ENCODE data around the gene ACBD6.

The ACBD6 gene

GRCh38 chr1:180352588-180352987 is 149.8 kb downstream of the ACBD6 start:
- Histone ChIP-seq H3K4me3 (ENCODE audit: low read depth, low read length) (no peak overlapping the region), H3K27ac (peak overlapping the region; percentile 32), H3K27me3 (ENCODE audit: insufficient read depth, low read depth, severe bottlenecking) (no peaks in the 10 kb centered on the region), H3K9me3 (ENCODE audit: severe bottlenecking) (no peaks in the 10 kb centered on the region), H3K36me3 (no peaks in the 10 kb centered on the region; the same call in 1 of the 2 replicates)
- DNase-seq, result no peak
- no peak for TF ChIP-seq CTCF (IDR thresholded peaks at IDR 0.05; ENCODE audit: low read depth, low read length)

GRCh38 chr1:180352021-180352420 is 150.4 kb downstream of the ACBD6 start:
- Histone ChIP-seq H3K27ac (no peak overlapping the region), H3K27me3 (ENCODE audit: insufficient read depth, low read depth, severe bottlenecking) (no peaks in the 10 kb centered on the region), H3K9me3 (ENCODE audit: severe bottlenecking) (no peaks in the 10 kb centered on the region), H3K36me3 (no peaks in the 10 kb centered on the region), H3K4me3 (ENCODE audit: low read depth, low read length) (no peak overlapping the region)
- TF ChIP-seq CTCF (IDR thresholded peaks at IDR 0.05; ENCODE audit: low read depth, low read length), result no peak
- no peak for DNase-seq

DNA sequence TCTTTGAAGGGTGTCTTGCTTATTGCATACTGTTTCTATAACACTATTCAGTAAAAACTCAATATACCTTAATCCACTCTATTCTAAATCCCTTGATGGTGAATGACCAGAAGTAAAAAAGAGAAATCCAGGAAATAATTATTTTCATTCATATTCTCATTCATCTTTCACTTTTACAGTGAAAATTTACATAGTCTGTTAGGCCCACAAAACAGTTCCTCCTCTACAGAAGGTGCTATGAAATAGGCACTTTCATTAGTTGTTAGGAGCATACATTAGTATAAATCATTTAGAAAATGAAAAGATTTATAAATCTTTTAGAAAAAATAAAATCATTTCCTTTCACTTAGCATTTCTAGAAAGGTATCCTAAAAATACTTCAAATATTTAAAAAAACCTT is 157.2 kb downstream of the ACBD6 start:
- H3K4me3 ChIP-seq (ENCODE audit: low read depth, low read length), result no peak overlapping the region
- no peak for DNase-seq
- H3K36me3 ChIP-seq, result no peaks in the 10 kb centered on the region
- no peaks in the 10 kb centered on the region for H3K9me3 ChIP-seq (ENCODE audit: severe bottlenecking)
- TF ChIP-seq CTCF (IDR thresholded peaks at IDR 0.05; ENCODE audit: low read depth, low read length), result no peak
- no peaks in the 10 kb centered on the region for H3K27me3 ChIP-seq (ENCODE audit: insufficient read depth, low read depth, severe bottlenecking)
- H3K27ac ChIP-seq, result no peak overlapping the region

DNA sequence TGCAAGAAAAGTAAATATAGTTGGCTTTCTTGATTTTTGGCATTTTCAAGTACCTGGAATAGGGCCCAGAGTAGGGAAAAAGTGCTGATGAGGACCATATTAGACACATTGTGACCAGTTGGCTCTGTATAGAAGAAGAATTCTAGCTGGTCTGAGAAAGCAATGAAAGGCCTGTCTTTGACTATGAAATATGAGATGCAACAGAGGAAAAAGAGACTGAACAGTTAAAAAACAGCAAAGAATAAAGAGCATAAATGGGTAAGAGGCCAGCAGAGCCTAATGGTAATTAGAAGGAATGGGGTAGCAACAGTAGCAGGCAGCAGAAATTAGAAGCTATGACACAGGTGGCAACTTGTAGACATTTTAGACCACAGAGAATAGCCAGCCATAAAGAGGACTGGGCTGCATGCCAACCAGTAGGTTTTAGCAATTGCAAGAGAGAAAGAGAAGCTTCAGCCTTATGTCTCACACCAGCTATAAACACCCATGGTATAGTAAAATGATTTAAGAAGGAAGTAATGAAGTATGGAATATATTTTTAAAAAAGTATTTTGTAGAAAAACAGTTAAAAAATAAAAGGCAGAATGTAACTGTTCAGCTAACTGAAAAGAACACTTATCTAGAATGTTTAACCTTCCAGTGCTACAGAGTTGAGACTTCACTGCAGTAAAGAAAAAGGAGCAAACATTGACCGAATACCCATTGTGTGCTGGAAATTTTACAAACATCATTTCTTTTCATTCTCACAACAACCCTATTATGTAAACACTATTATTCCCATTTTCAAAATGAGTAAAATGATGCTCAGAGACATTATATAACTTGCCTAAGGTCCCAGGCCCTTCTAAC is 158.2 kb downstream of the ACBD6 start:
- no peak for DNase-seq
- Histone ChIP-seq H3K36me3 (no peaks in the 10 kb centered on the region), H3K4me3 (ENCODE audit: low read depth, low read length) (no peak overlapping the region), H3K9me3 (ENCODE audit: severe bottlenecking) (peaks cover under 1% of the 10 kb centered on the region), H3K27ac (no peak overlapping the region), H3K27me3 (ENCODE audit: insufficient read depth, low read depth, severe bottlenecking) (no peaks in the 10 kb centered on the region)
- TF ChIP-seq CTCF (IDR thresholded peaks at IDR 0.05; ENCODE audit: low read depth, low read length), result no peak

- DNase-seq, result no peak
- no peak overlapping the region for H3K4me3 ChIP-seq (ENCODE audit: low read depth, low read length)
Measured at GRCh38 chr1:180327089-180327488, 175.3 kb downstream of the ACBD6 start.

More at GRCh38 chr1:180327089-180327488, 175.3 kb downstream of the ACBD6 start:
- peaks cover 4% of the 10 kb centered on the region for H3K9me3 ChIP-seq (ENCODE audit: severe bottlenecking)
- H3K27ac ChIP-seq, result no peak overlapping the region
- no peaks in the 10 kb centered on the region for H3K27me3 ChIP-seq (ENCODE audit: insufficient read depth, low read depth, severe bottlenecking)
- no peak for TF ChIP-seq CTCF (IDR thresholded peaks at IDR 0.05; ENCODE audit: low read depth, low read length)
- H3K36me3 ChIP-seq, result no peaks in the 10 kb centered on the region; the same call in 1 of the 2 replicates

Measured in WERI-Rb-1 (cell line).